ENCODE measurements around the gene ITGA11. TPM values are rescaled to one million over a fixed set of nuclear protein-coding genes. Genes with fewer than 3 reads are reported as not detected.

Gene ITGA11
- total and polyA plus RNA-seq, 4 experiments from 2014 or later = not detected

GRCh38 chr15:68326711-68327354 lies 105.1 kb downstream of the ITGA11 start:
- ChIA-PET POLR2A (ENCODE audit: partially characterized antibody) (no interaction called here), CTCF (ENCODE audit: partially characterized antibody) (no interaction called here)
- H3K9me3 ChIP-seq (ENCODE audit: control insufficient read depth in 1 of 2, low read length in 2 of 2) = no peaks in the 10 kb centered on the region
- peak overlapping the region in 1 of 8 donors; percentile 41 for H3K4me3 Mint-ChIP-seq
- H3K4me1 Mint-ChIP-seq = peaks cover 0 to 14% (median 4%) of the 10 kb centered on the region in 4 donors
- no peaks in the 10 kb centered on the region for H3K27me3 ChIP-seq (ENCODE audit: insufficient read depth, low read length)
- no peaks in the 10 kb centered on the region for H3K36me3 ChIP-seq (ENCODE audit: insufficient read depth, low read length)
- H3K4me3 ChIP-seq (ENCODE audit: low read length in 2 of 2) = no peak overlapping the region
- no peak overlapping the region for H3K27ac ChIP-seq (ENCODE audit: low read depth, low read length)
- H3K36me3 Mint-ChIP-seq = no peaks in the 10 kb centered on the region
- peaks cover 0 to 2% (median 0%) of the 10 kb centered on the region in 8 donors for H3K9me3 Mint-ChIP-seq
- peak overlapping the region in 1 of 7 donors; percentile 57 for H3K27ac Mint-ChIP-seq
- DNase-seq = no peak
- peaks cover 4% of the 10 kb centered on the region for H3K4me1 ChIP-seq (ENCODE audit: insufficient read depth, low read length)
- intact Hi-C loops (cut with micrococcal nuclease) = no loop called here
- H3K27me3 Mint-ChIP-seq = peaks cover 7 to 36% of the 10 kb centered on the region in 2 donors

DNA sequence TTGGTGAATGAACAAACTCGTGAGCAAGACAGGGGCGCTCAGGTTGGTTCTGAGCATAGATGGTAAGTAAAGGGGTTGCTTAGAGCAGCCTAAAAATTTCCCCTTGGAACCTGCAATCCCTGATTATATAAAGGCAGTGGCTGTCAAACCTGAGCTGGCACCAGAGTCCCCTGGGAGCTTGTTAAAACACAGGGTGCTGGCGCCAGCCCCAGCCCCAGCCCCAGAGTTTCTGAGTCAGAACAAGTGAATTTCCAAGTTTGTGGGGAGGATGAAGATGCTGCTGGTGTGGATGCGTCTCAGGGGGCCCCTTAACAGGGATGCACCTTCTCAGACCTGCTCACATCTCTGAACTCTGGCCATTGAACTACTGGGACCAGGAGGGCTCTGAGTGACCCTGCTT lies 106.2 kb downstream of the ITGA11 start:
- ChIA-PET POLR2A (ENCODE audit: partially characterized antibody) (no interaction called here), CTCF (ENCODE audit: partially characterized antibody) (interaction anchor here (0.9 kb wide), 1 partner anchor 18 kb away, joined by 3 read pairs; no protein-coding TSS in a partner anchor)
- Histone ChIP-seq H3K27me3 (ENCODE audit: insufficient read depth, low read length) (no peaks in the 10 kb centered on the region), H3K27ac (ENCODE audit: low read depth, low read length) (no peak overlapping the region), H3K36me3 (ENCODE audit: insufficient read depth, low read length) (no peaks in the 10 kb centered on the region), H3K4me3 (ENCODE audit: low read length in 2 of 2) (no peak overlapping the region), H3K9me3 (ENCODE audit: control insufficient read depth in 1 of 2, low read length in 2 of 2) (no peaks in the 10 kb centered on the region), H3K4me1 (ENCODE audit: insufficient read depth, low read length) (peaks cover 4% of the 10 kb centered on the region)
- Mint-ChIP-seq H3K9me3 (peaks cover 0 to 2% (median 0%) of the 10 kb centered on the region in 8 donors), H3K36me3 (no peaks in the 10 kb centered on the region), H3K4me1 (peaks cover 0 to 14% (median 4%) of the 10 kb centered on the region in 4 donors), H3K4me3 (no peak overlapping the region), H3K27me3 (peaks cover 9 to 33% of the 10 kb centered on the region in 2 donors), H3K27ac (peak overlapping the region in 1 of 7 donors; percentile 43)
- no peak for DNase-seq
- intact Hi-C loops (cut with micrococcal nuclease) = no loop called here

DNA sequence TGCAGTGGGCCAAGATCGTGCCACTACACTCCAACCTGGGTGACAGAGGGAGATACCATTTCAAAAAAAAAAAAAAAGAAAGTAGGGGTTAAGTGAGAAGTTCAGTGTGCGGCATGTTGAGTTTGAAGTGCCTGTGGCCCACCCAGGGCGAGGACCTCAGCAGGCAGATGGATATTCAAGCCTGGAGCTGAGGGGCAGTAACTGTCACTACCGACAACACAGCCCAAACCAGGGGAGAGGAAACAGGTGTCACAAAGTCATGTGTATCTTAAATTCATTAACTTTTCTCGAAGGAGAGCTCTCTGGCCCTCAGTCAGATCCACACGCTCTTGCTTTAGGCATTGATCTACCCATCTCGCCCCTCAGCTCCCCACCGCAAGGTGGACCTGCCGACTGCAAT lies 109.2 kb downstream of the ITGA11 start:
- peaks cover 5 to 21% of the 10 kb centered on the region in 2 donors for H3K27me3 Mint-ChIP-seq
- Histone ChIP-seq H3K4me3 (ENCODE audit: low read length in 2 of 2) (no peak overlapping the region), H3K4me1 (ENCODE audit: insufficient read depth, low read length) (peaks cover 4% of the 10 kb centered on the region), H3K36me3 (ENCODE audit: insufficient read depth, low read length) (no peaks in the 10 kb centered on the region), H3K9me3 (ENCODE audit: control insufficient read depth in 1 of 2, low read length in 2 of 2) (no peaks in the 10 kb centered on the region), H3K27me3 (ENCODE audit: insufficient read depth, low read length) (no peaks in the 10 kb centered on the region), H3K27ac (ENCODE audit: low read depth, low read length) (no peak overlapping the region)
- no peak for DNase-seq
- H3K4me3 Mint-ChIP-seq = no peak overlapping the region
- peaks cover 0 to 7% (median 2%) of the 10 kb centered on the region in 4 donors for H3K4me1 Mint-ChIP-seq
- ChIA-PET CTCF (ENCODE audit: partially characterized antibody) (interaction anchor here (2.0 kb wide), 1 partner anchor 16 kb away, joined by 5 read pairs; no protein-coding TSS in a partner anchor), POLR2A (ENCODE audit: partially characterized antibody) (no interaction called here)
- intact Hi-C loops (cut with micrococcal nuclease) = no loop called here
- H3K27ac Mint-ChIP-seq = no peak overlapping the region
- no peaks in the 10 kb centered on the region for H3K36me3 Mint-ChIP-seq
- H3K9me3 Mint-ChIP-seq = peaks cover 0 to 3% (median 0%) of the 10 kb centered on the region in 8 donors

GRCh38 chr15:68321229-68321628 lies 110.7 kb downstream of the ITGA11 start:
- H3K36me3 ChIP-seq (ENCODE audit: insufficient read depth, low read length) = no peaks in the 10 kb centered on the region
- no peaks in the 10 kb centered on the region for H3K4me1 ChIP-seq (ENCODE audit: insufficient read depth, low read length)
- Mint-ChIP-seq H3K27me3 (peaks cover 3 to 19% of the 10 kb centered on the region in 2 donors), H3K27ac (no peak overlapping the region), H3K36me3 (no peaks in the 10 kb centered on the region), H3K4me1 (no peaks in the 10 kb centered on the region), H3K9me3 (peaks cover 0 to 3% (median 0%) of the 10 kb centered on the region in 8 donors), H3K4me3 (no peak overlapping the region)
- no peak overlapping the region for H3K27ac ChIP-seq (ENCODE audit: low read depth, low read length)
- H3K9me3 ChIP-seq (ENCODE audit: control insufficient read depth in 1 of 2, low read length in 2 of 2) = no peaks in the 10 kb centered on the region
- no peak overlapping the region for H3K4me3 ChIP-seq (ENCODE audit: low read length in 2 of 2)
- DNase-seq = no peak
- H3K27me3 ChIP-seq (ENCODE audit: insufficient read depth, low read length) = no peaks in the 10 kb centered on the region
- CTCF ChIA-PET (ENCODE audit: partially characterized antibody) = interaction anchor here (2.0 kb wide), 1 partner anchor 15 kb away, joined by 5 read pairs; no protein-coding TSS in a partner anchor
- intact Hi-C loops (cut with micrococcal nuclease) = no loop called here
- POLR2A ChIA-PET (ENCODE audit: partially characterized antibody) = no interaction called here

DNA sequence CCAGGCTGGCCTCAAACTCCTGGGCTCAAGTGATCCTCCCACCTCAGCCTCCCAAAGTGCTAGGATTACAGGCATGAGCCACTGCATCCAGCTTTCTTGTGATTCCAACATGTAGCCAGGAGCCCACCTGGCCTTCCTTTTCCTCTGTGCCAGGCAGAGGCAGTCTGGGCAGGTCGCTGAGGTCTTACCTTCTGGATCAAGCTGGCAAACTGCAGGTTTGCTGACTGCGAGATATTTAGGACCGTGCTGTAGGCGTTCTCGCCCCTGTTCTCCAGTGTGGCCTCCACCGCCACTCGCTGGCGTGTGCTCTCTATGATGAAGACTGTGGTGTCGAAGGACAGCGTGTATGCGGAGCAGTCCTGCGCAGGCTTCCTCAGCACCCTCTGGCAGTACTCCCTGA lies 112.0 kb downstream of the ITGA11 start:
- Mint-ChIP-seq H3K27me3 (peaks cover 3 to 12% of the 10 kb centered on the region in 2 donors), H3K27ac (no peak overlapping the region), H3K9me3 (peaks cover 0 to 3% (median 0%) of the 10 kb centered on the region in 8 donors), H3K4me1 (no peaks in the 10 kb centered on the region), H3K36me3 (no peaks in the 10 kb centered on the region), H3K4me3 (no peak overlapping the region)
- Histone ChIP-seq H3K9me3 (ENCODE audit: control insufficient read depth in 1 of 2, low read length in 2 of 2) (no peaks in the 10 kb centered on the region), H3K36me3 (ENCODE audit: insufficient read depth, low read length) (no peaks in the 10 kb centered on the region), H3K27me3 (ENCODE audit: insufficient read depth, low read length) (no peaks in the 10 kb centered on the region), H3K4me3 (ENCODE audit: low read length in 2 of 2) (no peak overlapping the region), H3K27ac (ENCODE audit: low read depth, low read length) (no peak overlapping the region), H3K4me1 (ENCODE audit: insufficient read depth, low read length) (no peaks in the 10 kb centered on the region)
- DNase-seq = no peak
- CTCF ChIA-PET (ENCODE audit: partially characterized antibody) = interaction anchor here (1.0 kb wide), 1 partner anchor 67 kb away, joined by 3 read pairs; no protein-coding TSS in a partner anchor
- POLR2A ChIA-PET (ENCODE audit: partially characterized antibody) = no interaction called here
- intact Hi-C loops (cut with micrococcal nuclease) = no loop called here

DNA sequence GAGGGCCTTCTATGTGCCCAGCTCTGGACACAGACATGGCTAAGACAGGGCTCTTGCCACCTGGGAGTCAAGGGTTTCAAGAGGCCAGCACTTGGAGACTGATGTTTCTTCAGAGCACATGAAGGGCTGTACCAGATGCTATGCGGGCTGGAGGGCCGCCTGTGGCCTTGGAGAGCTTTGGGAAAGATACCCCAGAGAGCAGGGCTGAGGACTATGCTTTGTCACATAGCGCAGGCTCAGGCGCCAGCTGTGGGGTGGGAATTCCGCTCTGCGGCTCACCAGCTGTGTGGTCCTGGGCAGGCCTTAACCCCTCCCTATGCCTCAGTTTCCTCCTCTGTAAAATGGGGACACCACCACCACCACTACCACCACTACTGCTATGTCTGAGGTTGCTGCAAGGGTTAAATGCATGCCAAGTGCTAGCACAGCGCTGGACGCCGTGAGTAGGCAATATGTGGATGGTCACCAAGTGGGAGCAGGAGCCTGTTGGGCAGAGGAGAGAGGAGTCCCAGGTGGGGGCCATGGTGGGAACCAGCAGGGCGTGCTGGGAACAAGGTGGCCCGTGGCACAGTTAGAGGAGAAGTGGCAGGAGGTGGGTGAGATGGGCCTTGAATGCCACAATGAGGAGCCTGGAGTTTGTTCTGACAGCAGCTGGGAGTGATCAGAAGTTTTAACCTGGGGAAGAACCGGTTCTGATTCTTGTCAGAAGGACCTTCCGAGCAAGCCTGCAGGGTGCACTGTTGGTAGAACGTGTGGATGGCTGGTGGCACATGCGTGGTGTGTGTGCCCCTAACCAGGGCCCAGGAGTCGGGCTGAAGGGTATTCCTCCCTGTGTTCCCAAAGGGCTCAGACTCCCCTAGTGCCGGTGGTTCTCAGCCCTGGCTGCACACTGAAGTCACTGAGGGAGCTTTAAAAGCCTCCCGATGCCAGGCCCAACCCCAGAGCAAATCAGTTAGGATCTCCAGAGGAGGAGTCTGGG lies 112.7 kb downstream of the ITGA11 start:
- Mint-ChIP-seq H3K27me3 (peaks cover 1 to 9% of the 10 kb centered on the region in 2 donors), H3K4me3 (no peak overlapping the region), H3K4me1 (no peaks in the 10 kb centered on the region), H3K27ac (no peak overlapping the region), H3K9me3 (peaks cover 0 to 3% (median 0%) of the 10 kb centered on the region in 8 donors), H3K36me3 (no peaks in the 10 kb centered on the region)
- no peaks in the 10 kb centered on the region for H3K36me3 ChIP-seq (ENCODE audit: insufficient read depth, low read length)
- intact Hi-C loops (cut with micrococcal nuclease) = no loop called here
- ChIA-PET CTCF (ENCODE audit: partially characterized antibody) (no interaction called here), POLR2A (ENCODE audit: partially characterized antibody) (no interaction called here)
- DNase-seq = no peak
- no peaks in the 10 kb centered on the region for H3K4me1 ChIP-seq (ENCODE audit: insufficient read depth, low read length)
- H3K9me3 ChIP-seq (ENCODE audit: control insufficient read depth in 1 of 2, low read length in 2 of 2) = no peaks in the 10 kb centered on the region
- no peak overlapping the region for H3K4me3 ChIP-seq (ENCODE audit: low read length in 2 of 2)
- H3K27ac ChIP-seq (ENCODE audit: low read depth, low read length) = no peak overlapping the region
- H3K27me3 ChIP-seq (ENCODE audit: insufficient read depth, low read length) = no peaks in the 10 kb centered on the region
